Lung (tissue), 12 donors: ENCODE results near the gene SYCE3. TPM values are rescaled to one million over a fixed set of nuclear protein-coding genes. Genes with fewer than 3 reads are reported as not detected.

ENCODE experiments used
- ATAC-seq: fragments of 200-7000 bp; cut with Tn5 transposase; one replicate; pipeline ENCODE4 v1.9.1; 2020; ENCODE audit warnings: moderate number of reproducible peaks; ENCODE audit not compliant: insufficient read depth, low FRiP score
- DNase-seq, 3 donors: peaks; one replicate each; pipeline ENCODE4 v3.0.0-alpha.2; 2013 to 2017
- H3K27ac ChIP-seq, 2 donors: one replicate each; pipeline ENCODE4 v1.5.1; 2013; ENCODE audit warnings: mild to moderate bottlenecking in 2 of 2, moderate library complexity in 2 of 2, control low read depth in 1 of 2, inconsistent platforms in 1 of 2, low read depth in 1 of 2, low read length in 1 of 2
- H3K27me3 ChIP-seq, 3 donors: one replicate each; pipeline ENCODE4 v1.5.1; 2013; ENCODE audit warnings: low read length in 2 of 3; ENCODE audit not compliant: control insufficient read depth in 3 of 3, insufficient read depth in 3 of 3
- H3K36me3 ChIP-seq, 4 donors: one replicate each; pipeline ENCODE4 v1.5.1; 2013; ENCODE audit warnings: low read length in 4 of 4, mild to moderate bottlenecking in 1 of 4, moderate library complexity in 1 of 4; ENCODE audit not compliant: control insufficient read depth in 4 of 4, insufficient read depth in 4 of 4
- H3K4me1 ChIP-seq, 5 donors: one replicate each; pipeline ENCODE4 v1.5.1; 2013; ENCODE audit warnings: low read length in 5 of 5, mild to moderate bottlenecking in 2 of 5, moderate library complexity in 1 of 5; ENCODE audit not compliant: control insufficient read depth in 5 of 5, insufficient read depth in 5 of 5
- H3K4me3 ChIP-seq: one replicate; pipeline ENCODE4 v1.5.1; 2013; ENCODE audit warnings: mild to moderate bottlenecking, control low read depth, moderate library complexity
- H3K9ac ChIP-seq, 2 donors: one replicate each; pipeline ENCODE4 v1.5.1; 2013; ENCODE audit warnings: low read length in 2 of 2, control low read depth in 1 of 2; ENCODE audit not compliant: insufficient read depth in 1 of 2
- H3K9me3 ChIP-seq, 4 donors: one replicate each; pipeline ENCODE4 v1.5.1; 2013; ENCODE audit warnings: low read length in 3 of 4, mild to moderate bottlenecking in 1 of 4, moderate library complexity in 1 of 4; ENCODE audit not compliant: control insufficient read depth in 4 of 4, insufficient read depth in 3 of 4
- CTCF ChIP-seq: IDR thresholded peaks from 2 replicates; pipeline ENCODE4 v1.5.1; 2012; ENCODE audit warnings: mild to moderate bottlenecking; ENCODE audit errors: control extremely low read depth, extremely low read depth
- WGBS, 2 donors: extraction: QIAGEN DNeasy Blood & Tissue Kit; methylation state at CpG; one replicate each; pipeline ENCODE4 v1.1.7; 2013; 5-methylcytosine and 5-hydroxymethylcytosine counted together
- polyA plus RNA-seq, 2 donors: library from polyadenylated mRNA; stranded (reverse); fragments of 200-250 nt; gene quantifications; one replicate each; pipeline ENCODE4 v1.2.1, GENCODE V29; 2013
- total RNA-seq, 2 donors: library from RNA; depleted of rRNA in 1 of 2; stranded (reverse); fragments of >200 nt in 1 of 2; gene quantifications; one replicate each; pipeline ENCODE4 v1.2.1, GENCODE V29; 2014 to 2021
- donor health status: control.
- donor health status: control.
- donor health status: Bipolar disorder and iron deficiency.
- donor health status: healthy.
- donor health status: DM: yes; HTN: yes; CAD: no.

Gene SYCE3
- total and polyA plus RNA-seq, 4 donors, result 1.1 to 1.7 TPM; not detected in 2

DNA sequence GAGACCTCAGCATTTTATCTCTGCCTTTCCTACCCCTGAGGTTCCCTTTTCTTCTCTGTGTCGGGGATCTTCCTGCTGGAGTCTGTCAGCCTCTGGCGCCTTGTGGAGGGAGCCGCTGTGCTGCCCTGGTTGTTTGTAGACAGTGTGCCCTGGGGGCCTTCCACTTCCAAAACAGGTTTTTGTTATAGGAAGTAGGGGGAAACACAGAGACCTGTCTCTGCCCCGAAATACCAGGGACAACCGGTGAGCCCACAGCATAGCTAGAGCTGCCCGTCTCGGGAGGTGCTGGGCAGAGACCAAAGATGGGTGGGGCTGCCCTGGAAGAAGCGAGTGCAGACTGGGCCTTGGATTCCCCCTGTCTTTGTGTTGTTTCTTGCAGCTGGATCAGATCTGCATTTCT, 46.7 kb downstream of the SYCE3 start:
- H3K4me1 ChIP-seq, result peaks cover 0 to 3% (median 0%) of the 10 kb centered on the region in 5 donors
- no peaks in the 10 kb centered on the region for H3K9me3 ChIP-seq
- H3K9ac ChIP-seq, result no peak overlapping the region
- no peak for ATAC-seq
- TF ChIP-seq CTCF, result no peak
- no peak for DNase-seq
- H3K4me3 ChIP-seq, result no peak overlapping the region
- H3K27me3 ChIP-seq, result no peaks in the 10 kb centered on the region
- H3K36me3 ChIP-seq, result peaks cover 0 to 37% (median 12%) of the 10 kb centered on the region in 4 donors
- WGBS, 2 donors, result 91 to 93% methylated on average over 8 of the region's 8 CpGs
- no peak overlapping the region for H3K27ac ChIP-seq

DNA sequence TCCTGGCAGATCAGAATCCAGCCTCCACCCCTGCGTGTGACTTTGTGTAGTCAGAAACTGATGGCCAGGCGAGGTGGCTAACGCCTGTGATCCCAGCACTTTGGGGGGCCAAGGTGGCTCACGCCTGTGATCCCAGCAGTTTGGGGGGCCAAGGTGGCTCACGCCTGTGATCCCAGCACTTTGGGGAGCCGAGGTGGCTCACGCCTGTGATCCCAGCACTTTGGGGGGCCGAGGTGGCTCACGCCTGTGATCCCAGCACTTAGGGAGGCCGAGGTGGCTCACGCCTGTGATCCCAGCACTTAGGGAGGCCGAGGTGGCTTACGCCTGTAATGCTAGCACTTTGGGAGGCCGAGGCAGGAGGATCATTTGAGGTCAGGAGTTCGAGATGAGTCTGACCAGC, 49.5 kb downstream of the SYCE3 start:
- no peak for TF ChIP-seq CTCF
- Histone ChIP-seq H3K9me3 (no peaks in the 10 kb centered on the region), H3K4me3 (no peak overlapping the region), H3K27ac (no peak overlapping the region), H3K36me3 (peaks cover 0 to 25% (median 8%) of the 10 kb centered on the region in 4 donors), H3K27me3 (no peaks in the 10 kb centered on the region), H3K4me1 (peaks cover 3 to 10% (median 9%) of the 10 kb centered on the region in 5 donors), H3K9ac (no peak overlapping the region)
- DNase-seq (no peak), ATAC-seq (no peak)
- 96 to 99% methylated on average over 15 of the region's 15 CpGs for WGBS, 2 donors

DNA sequence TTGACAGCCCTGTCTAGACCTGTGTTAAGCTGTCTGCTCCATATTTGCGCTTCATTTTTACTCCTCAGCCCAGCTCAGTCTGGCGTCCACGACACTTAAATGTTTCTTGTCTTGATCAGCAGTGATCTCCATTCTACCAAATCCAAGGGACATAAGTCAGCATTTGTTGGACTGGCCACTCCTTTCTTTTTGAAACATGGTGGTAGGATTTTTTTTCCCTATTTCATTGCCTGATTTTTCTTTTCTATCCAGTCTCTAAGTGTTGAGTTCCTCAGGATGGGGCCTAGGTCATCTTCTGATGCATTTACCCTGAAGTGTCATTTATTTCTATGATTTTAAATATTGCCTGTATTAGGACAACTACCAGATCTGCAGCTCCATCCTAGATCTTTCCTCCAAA, 53.8 kb downstream of the SYCE3 start:
- Histone ChIP-seq H3K9ac (peak overlapping the region in 1 of 2 donors; percentile 86), H3K4me1 (peaks cover 7 to 20% (median 15%) of the 10 kb centered on the region in 5 donors), H3K9me3 (no peaks in the 10 kb centered on the region), H3K27me3 (no peaks in the 10 kb centered on the region), H3K36me3 (peaks cover 0 to 27% (median 3%) of the 10 kb centered on the region in 4 donors), H3K4me3 (peak overlapping the region; percentile 90), H3K27ac (peak overlapping the region in 1 of 2 donors; percentile 100)
- ATAC-seq, result no peak
- no peak for DNase-seq
- 10 to 33% methylated on average over 3 of the region's 3 CpGs for WGBS, 2 donors
- no peak for TF ChIP-seq CTCF
